OCI-LY1 (cell line): ENCODE data around the gene HEXIM2.

Experiments
- EZH2 ChIP-seq: fragments of 200-600 bp; sonication (generic), shearing (Covaris generic); IDR thresholded peaks from 2 replicates; pipeline ENCODE4 v1.8.0; 2017; ENCODE audit warnings: borderline replicate concordance, mixed run types, mild to moderate bottlenecking, antibody characterized with exemption, low read length, moderate library complexity, mixed read lengths
- TF ChIP-seq, protein P1 (sequence below): fragments of 200-600 bp; sonication (generic), shearing (Covaris generic); IDR thresholded peaks from 2 replicates; pipeline ENCODE4 v1.5.1; 2017; ENCODE audit warnings: mild to moderate bottlenecking, antibody characterized with exemption, low read length, moderate library complexity, mixed read lengths

DNA sequence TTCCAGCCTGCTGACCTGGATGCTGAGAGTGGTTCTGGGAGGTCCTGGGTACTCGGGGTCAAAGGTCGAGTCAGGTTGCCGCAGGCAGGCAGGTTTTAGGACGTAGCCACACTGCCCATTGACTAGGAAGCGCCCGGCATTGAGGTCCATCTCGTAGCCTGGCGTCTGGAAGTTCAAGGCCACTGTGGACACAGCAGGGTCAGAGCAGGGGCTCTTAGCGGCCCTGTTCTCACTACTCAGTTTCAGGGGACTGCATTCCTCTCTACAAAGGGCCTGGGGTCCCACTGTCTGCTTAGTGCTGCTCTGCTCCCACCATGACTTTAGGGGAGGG lies 48.3 kb upstream of the HEXIM2 start:
- TF ChIP-seq, protein P1, sequence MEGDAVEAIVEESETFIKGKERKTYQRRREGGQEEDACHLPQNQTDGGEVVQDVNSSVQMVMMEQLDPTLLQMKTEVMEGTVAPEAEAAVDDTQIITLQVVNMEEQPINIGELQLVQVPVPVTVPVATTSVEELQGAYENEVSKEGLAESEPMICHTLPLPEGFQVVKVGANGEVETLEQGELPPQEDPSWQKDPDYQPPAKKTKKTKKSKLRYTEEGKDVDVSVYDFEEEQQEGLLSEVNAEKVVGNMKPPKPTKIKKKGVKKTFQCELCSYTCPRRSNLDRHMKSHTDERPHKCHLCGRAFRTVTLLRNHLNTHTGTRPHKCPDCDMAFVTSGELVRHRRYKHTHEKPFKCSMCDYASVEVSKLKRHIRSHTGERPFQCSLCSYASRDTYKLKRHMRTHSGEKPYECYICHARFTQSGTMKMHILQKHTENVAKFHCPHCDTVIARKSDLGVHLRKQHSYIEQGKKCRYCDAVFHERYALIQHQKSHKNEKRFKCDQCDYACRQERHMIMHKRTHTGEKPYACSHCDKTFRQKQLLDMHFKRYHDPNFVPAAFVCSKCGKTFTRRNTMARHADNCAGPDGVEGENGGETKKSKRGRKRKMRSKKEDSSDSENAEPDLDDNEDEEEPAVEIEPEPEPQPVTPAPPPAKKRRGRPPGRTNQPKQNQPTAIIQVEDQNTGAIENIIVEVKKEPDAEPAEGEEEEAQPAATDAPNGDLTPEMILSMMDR: no peak
- TF ChIP-seq EZH2: no peak
